Neural progenitor cell (in vitro differentiated cells): ENCODE results near the gene FIG4.

Experiments
- CTCF ChIP-seq: fragments of 200-600 bp; sonication (generic); IDR thresholded peaks from 2 replicates; pipeline ENCODE4 v1.5.1; 2017; ENCODE audit warnings: antibody characterized with exemption, mild to moderate bottlenecking
- EZH2phosphoT487 ChIP-seq: fragments of 200-600 bp; sonication (generic); IDR thresholded peaks from 2 replicates; pipeline ENCODE4 v1.6.1; 2017; ENCODE audit warnings: antibody characterized with exemption

GRCh38 chr6:109644131-109644530 lies 47.0 kb upstream of the FIG4 start:
- TF ChIP-seq CTCF (no peak), EZH2phosphoT487 (no peak)
